Measurements from ENCODE around the gene MBD5. TPM values are rescaled to one million over a fixed set of nuclear protein-coding genes. Genes with fewer than 3 reads are reported as not detected.

The MBD5 gene
- total RNA-seq, 1 experiment from 2014 or later, result 33.7 TPM

DNA sequence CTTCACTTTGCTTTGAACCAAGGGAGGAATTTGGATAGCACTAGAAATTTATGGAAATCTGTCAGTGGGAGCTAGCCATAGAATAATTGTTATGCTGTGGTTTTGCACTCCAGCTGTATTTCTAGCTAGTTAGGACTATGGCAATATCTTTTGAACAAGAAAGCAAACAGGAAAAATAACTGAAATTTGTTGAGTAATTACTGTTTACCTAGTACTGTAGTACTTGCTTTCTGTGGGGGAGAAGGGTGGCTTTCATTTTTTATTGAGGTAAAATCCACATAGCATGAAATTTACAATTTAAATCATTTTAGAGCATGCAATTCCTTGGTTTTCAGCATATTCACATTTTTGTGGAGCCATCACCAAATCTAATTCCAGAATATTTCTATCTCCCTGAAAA lies 28.4 kb downstream of the MBD5 start:
- H3K27ac Mint-ChIP-seq, result no peak overlapping the region
- DNase-seq (ENCODE audit: low spot score) (no peak), ATAC-seq (no peak)
- H3K27me3 Mint-ChIP-seq (ENCODE audit: low read depth), result no peaks in the 10 kb centered on the region
- H3K4me3 Mint-ChIP-seq, result no peak overlapping the region
- no peaks in the 10 kb centered on the region for H3K9me3 Mint-ChIP-seq
- ChIA-PET POLR2A (interaction anchor here (1.0 kb wide), 1 partner anchor 28 kb away, joined by 3 read pairs; the partner anchor contains the start of gene MBD5), CTCF (no interaction called here)
- H3K36me3 Mint-ChIP-seq, result no peaks in the 10 kb centered on the region
- peaks cover 51% of the 10 kb centered on the region for H3K4me1 Mint-ChIP-seq
- TF ChIP-seq ZNF263 (CRISPR knock-in tag; IDR thresholded peaks at IDR 0.05; ENCODE audit: low read depth) (no peak), JUN (CRISPR knock-in tag; IDR thresholded peaks at IDR 0.05) (no peak)
- TF ChIP-seq, protein P1, sequence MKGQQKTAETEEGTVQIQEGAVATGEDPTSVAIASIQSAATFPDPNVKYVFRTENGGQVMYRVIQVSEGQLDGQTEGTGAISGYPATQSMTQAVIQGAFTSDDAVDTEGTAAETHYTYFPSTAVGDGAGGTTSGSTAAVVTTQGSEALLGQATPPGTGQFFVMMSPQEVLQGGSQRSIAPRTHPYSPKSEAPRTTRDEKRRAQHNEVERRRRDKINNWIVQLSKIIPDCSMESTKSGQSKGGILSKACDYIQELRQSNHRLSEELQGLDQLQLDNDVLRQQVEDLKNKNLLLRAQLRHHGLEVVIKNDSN (CRISPR knock-in tag; IDR thresholded peaks at IDR 0.05), result no peak
- TF ChIP-seq, protein P2, sequence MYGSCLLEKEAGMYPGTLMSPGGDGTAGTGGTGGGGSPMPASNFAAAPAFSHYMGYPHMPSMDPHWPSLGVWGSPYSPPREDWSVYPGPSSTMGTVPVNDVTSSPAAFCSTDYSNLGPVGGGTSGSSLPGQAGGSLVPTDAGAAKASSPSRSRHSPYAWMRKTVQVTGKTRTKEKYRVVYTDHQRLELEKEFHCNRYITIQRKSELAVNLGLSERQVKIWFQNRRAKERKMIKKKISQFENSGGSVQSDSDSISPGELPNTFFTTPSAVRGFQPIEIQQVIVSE (CRISPR knock-in tag; IDR thresholded peaks at IDR 0.05; ENCODE audit: borderline replicate concordance), result no peak

DNA sequence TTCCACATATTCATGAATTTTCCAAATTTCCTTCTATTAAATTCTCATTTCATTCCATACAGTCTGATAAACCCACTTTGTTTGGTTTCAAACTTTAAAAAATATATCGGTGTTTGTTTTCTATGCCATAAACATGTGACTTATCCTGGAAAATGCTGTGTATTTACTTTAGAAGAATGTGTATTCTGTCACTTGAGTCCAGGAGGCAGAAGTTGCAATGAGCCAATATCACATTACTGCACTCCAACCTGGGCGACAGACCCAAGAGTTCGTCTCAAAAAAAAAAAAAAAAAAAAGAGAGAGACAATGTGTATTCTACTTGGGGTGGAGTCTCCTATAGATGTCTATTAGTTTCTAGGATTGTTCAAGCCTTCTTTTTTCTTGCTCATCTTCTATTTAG lies 31.8 kb downstream of the MBD5 start:
- ATAC-seq (no peak), DNase-seq (ENCODE audit: low spot score) (no peak)
- H3K4me3 Mint-ChIP-seq, result no peak overlapping the region
- ChIA-PET CTCF (no interaction called here), POLR2A (no interaction called here)
- H3K36me3 Mint-ChIP-seq, result no peaks in the 10 kb centered on the region
- TF ChIP-seq ZNF423 (CRISPR knock-in tag; IDR thresholded peaks at IDR 0.05), result no peak
- TF ChIP-seq SOX15 (CRISPR knock-in tag; IDR thresholded peaks at IDR 0.05), result no peak
- TF ChIP-seq TP53 (CRISPR knock-in tag; IDR thresholded peaks at IDR 0.05), result no peak
- TF ChIP-seq, protein P3, sequence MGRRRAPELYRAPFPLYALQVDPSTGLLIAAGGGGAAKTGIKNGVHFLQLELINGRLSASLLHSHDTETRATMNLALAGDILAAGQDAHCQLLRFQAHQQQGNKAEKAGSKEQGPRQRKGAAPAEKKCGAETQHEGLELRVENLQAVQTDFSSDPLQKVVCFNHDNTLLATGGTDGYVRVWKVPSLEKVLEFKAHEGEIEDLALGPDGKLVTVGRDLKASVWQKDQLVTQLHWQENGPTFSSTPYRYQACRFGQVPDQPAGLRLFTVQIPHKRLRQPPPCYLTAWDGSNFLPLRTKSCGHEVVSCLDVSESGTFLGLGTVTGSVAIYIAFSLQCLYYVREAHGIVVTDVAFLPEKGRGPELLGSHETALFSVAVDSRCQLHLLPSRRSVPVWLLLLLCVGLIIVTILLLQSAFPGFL (CRISPR knock-in tag; IDR thresholded peaks at IDR 0.05; ENCODE audit: borderline replicate concordance), result no peak
- TF ChIP-seq ZNF138 (CRISPR knock-in tag; conservative IDR thresholded peaks at IDR 0.05), result no peak
- TF ChIP-seq, protein P4, sequence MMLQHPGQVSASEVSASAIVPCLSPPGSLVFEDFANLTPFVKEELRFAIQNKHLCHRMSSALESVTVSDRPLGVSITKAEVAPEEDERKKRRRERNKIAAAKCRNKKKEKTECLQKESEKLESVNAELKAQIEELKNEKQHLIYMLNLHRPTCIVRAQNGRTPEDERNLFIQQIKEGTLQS (CRISPR knock-in tag; conservative IDR thresholded peaks at IDR 0.05), result no peak
- TF ChIP-seq ZBTB21 (CRISPR knock-in tag; IDR thresholded peaks at IDR 0.05; ENCODE audit: borderline replicate concordance), result no peak
- TF ChIP-seq, protein P5, sequence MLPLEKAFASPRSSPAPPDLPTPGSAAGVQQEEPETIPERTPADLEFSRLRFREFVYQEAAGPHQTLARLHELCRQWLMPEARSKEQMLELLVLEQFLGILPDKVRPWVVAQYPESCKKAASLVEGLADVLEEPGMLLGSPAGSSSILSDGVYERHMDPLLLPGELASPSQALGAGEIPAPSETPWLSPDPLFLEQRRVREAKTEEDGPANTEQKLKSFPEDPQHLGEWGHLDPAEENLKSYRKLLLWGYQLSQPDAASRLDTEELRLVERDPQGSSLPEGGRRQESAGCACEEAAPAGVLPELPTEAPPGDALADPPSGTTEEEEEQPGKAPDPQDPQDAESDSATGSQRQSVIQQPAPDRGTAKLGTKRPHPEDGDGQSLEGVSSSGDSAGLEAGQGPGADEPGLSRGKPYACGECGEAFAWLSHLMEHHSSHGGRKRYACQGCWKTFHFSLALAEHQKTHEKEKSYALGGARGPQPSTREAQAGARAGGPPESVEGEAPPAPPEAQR (CRISPR knock-in tag; IDR thresholded peaks at IDR 0.05), result no peak
- TF ChIP-seq, protein P6, sequence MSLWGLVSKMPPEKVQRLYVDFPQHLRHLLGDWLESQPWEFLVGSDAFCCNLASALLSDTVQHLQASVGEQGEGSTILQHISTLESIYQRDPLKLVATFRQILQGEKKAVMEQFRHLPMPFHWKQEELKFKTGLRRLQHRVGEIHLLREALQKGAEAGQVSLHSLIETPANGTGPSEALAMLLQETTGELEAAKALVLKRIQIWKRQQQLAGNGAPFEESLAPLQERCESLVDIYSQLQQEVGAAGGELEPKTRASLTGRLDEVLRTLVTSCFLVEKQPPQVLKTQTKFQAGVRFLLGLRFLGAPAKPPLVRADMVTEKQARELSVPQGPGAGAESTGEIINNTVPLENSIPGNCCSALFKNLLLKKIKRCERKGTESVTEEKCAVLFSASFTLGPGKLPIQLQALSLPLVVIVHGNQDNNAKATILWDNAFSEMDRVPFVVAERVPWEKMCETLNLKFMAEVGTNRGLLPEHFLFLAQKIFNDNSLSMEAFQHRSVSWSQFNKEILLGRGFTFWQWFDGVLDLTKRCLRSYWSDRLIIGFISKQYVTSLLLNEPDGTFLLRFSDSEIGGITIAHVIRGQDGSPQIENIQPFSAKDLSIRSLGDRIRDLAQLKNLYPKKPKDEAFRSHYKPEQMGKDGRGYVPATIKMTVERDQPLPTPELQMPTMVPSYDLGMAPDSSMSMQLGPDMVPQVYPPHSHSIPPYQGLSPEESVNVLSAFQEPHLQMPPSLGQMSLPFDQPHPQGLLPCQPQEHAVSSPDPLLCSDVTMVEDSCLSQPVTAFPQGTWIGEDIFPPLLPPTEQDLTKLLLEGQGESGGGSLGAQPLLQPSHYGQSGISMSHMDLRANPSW (CRISPR knock-in tag; conservative IDR thresholded peaks at IDR 0.05; ENCODE audit: low read depth), result no peak
- TF ChIP-seq RORB (CRISPR knock-in tag; IDR thresholded peaks at IDR 0.05), result no peak
- TF ChIP-seq, protein P2 (CRISPR knock-in tag; IDR thresholded peaks at IDR 0.05; ENCODE audit: borderline replicate concordance), result no peak
- TF ChIP-seq, protein P7, sequence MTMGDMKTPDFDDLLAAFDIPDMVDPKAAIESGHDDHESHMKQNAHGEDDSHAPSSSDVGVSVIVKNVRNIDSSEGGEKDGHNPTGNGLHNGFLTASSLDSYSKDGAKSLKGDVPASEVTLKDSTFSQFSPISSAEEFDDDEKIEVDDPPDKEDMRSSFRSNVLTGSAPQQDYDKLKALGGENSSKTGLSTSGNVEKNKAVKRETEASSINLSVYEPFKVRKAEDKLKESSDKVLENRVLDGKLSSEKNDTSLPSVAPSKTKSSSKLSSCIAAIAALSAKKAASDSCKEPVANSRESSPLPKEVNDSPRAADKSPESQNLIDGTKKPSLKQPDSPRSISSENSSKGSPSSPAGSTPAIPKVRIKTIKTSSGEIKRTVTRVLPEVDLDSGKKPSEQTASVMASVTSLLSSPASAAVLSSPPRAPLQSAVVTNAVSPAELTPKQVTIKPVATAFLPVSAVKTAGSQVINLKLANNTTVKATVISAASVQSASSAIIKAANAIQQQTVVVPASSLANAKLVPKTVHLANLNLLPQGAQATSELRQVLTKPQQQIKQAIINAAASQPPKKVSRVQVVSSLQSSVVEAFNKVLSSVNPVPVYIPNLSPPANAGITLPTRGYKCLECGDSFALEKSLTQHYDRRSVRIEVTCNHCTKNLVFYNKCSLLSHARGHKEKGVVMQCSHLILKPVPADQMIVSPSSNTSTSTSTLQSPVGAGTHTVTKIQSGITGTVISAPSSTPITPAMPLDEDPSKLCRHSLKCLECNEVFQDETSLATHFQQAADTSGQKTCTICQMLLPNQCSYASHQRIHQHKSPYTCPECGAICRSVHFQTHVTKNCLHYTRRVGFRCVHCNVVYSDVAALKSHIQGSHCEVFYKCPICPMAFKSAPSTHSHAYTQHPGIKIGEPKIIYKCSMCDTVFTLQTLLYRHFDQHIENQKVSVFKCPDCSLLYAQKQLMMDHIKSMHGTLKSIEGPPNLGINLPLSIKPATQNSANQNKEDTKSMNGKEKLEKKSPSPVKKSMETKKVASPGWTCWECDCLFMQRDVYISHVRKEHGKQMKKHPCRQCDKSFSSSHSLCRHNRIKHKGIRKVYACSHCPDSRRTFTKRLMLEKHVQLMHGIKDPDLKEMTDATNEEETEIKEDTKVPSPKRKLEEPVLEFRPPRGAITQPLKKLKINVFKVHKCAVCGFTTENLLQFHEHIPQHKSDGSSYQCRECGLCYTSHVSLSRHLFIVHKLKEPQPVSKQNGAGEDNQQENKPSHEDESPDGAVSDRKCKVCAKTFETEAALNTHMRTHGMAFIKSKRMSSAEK (CRISPR knock-in tag; IDR thresholded peaks at IDR 0.05; ENCODE audit: borderline replicate concordance), result no peak
- TF ChIP-seq CREM (CRISPR knock-in tag; IDR thresholded peaks at IDR 0.05), result no peak
- TF ChIP-seq NR2C2 (CRISPR knock-in tag; IDR thresholded peaks at IDR 0.05), result no peak
- H3K9me3 Mint-ChIP-seq, result no peaks in the 10 kb centered on the region
- no peaks in the 10 kb centered on the region for H3K27me3 Mint-ChIP-seq (ENCODE audit: low read depth)
- H3K4me1 Mint-ChIP-seq, result peaks cover 33% of the 10 kb centered on the region
- H3K27ac Mint-ChIP-seq, result no peak overlapping the region
